Tibial nerve (tissue), 4 donors: ENCODE results near the gene JARID2. TPM values are rescaled to one million over a fixed set of nuclear protein-coding genes. Genes with fewer than 3 reads are reported as not detected.

ENCODE experiments used
- DNase-seq, 2 donors: peaks; one replicate each; pipeline ENCODE4 v3.0.0-alpha.2; 2019; ENCODE audit warnings: low spot score in 2 of 2
- H3K27ac ChIP-seq, 4 donors: fragments of 200-600 bp; sonication (generic) in 3 of 4; one replicate each; pipeline ENCODE4 v1.5.1; 2017 to 2019; ENCODE audit warnings: mild to moderate bottlenecking in 1 of 4
- H3K27me3 ChIP-seq, 2 donors: fragments of 200-600 bp; sonication (generic) in 1 of 2; one replicate each; pipeline versions ENCODE4 v1.5.1 to v1.6.0; 2017 to 2019
- H3K36me3 ChIP-seq, 3 donors: fragments of 200-600 bp; sonication (generic); one replicate each; pipeline ENCODE4 v1.5.1; 2018 to 2019
- H3K4me1 ChIP-seq, 4 donors: fragments of 200-600 bp; sonication (generic) in 3 of 4; one replicate each; pipeline ENCODE4 v1.5.1; 2017 to 2019
- H3K4me3 ChIP-seq, 4 donors: fragments of 200-600 bp; sonication (generic) in 3 of 4; one replicate each; pipeline ENCODE4 v1.5.1; 2017 to 2019; ENCODE audit warnings: mild to moderate bottlenecking in 1 of 4, moderate library complexity in 1 of 4
- H3K9me3 ChIP-seq, 4 donors: fragments of 200-600 bp; sonication (generic) in 3 of 4; one replicate each; pipeline ENCODE4 v1.5.1; 2017 to 2019
- CTCF ChIP-seq, 5 experiments: fragments of 200-600 bp in 3 of 5; fragments of 450-650 bp in 2 of 5; sonication (generic) in 3 of 5; IDR thresholded peaks; one replicate each; pipeline ENCODE4 v1.5.1; 2016 to 2019; ENCODE audit warnings: antibody characterized with exemption in 5 of 5, mild to moderate bottlenecking in 3 of 5, moderate library complexity in 2 of 5
- EP300 ChIP-seq, 2 donors: sonication (generic); formaldehyde crosslinking; IDR thresholded peaks; one replicate each; pipeline ENCODE4 v1.6.1; 2017; ENCODE audit warnings: antibody characterized with exemption in 2 of 2, mild to moderate bottlenecking in 1 of 2
- POLR2A ChIP-seq, 2 donors: fragments of 450-650 bp; IDR thresholded peaks; one replicate each; pipeline ENCODE4 v1.6.1; 2017; ENCODE audit warnings: antibody characterized with exemption in 2 of 2, mild to moderate bottlenecking in 2 of 2, moderate library complexity in 2 of 2
- WGBS, 2 donors: methylation state at CpG; one replicate each; pipeline ENCODE4 v1.1.5; 2018; 5-methylcytosine and 5-hydroxymethylcytosine counted together
- total RNA-seq, 4 donors: library from RNA; depleted of rRNA; stranded (reverse); fragments of >200 nt; gene quantifications; one replicate each; pipeline ENCODE4 v1.1.0, GENCODE V29; 2016

The JARID2 gene
- total RNA-seq, 4 donors from 2014 or later, result 9.0 to 26.1 (median 9.8) TPM

- H3K4me1 ChIP-seq, result peaks cover 0 to 67% (median 24%) of the 10 kb centered on the region in 4 donors
- DNase-seq, result no peak
- H3K4me3 ChIP-seq, result no peak overlapping the region
- WGBS, 2 donors, result 61 to 65% methylated on average over 3 of the region's 3 CpGs
- no peaks in the 10 kb centered on the region for H3K36me3 ChIP-seq
- H3K27ac ChIP-seq, result no peak overlapping the region
- no peak for TF ChIP-seq CTCF (IDR thresholded peaks at IDR 0.05)
- no peak for TF ChIP-seq EP300 (IDR thresholded peaks at IDR 0.05)
- TF ChIP-seq POLR2A (IDR thresholded peaks at IDR 0.05), result no peak
- H3K9me3 ChIP-seq, result no peaks in the 10 kb centered on the region
- H3K27me3 ChIP-seq, result no peaks in the 10 kb centered on the region
Measured at GRCh38 chr6:15283986-15284361, 38.1 kb downstream of the JARID2 start.

- no peak overlapping the region for H3K4me3 ChIP-seq
- peaks cover 0 to 67% (median 24%) of the 10 kb centered on the region in 4 donors for H3K4me1 ChIP-seq
- no peaks in the 10 kb centered on the region for H3K36me3 ChIP-seq
- no peaks in the 10 kb centered on the region for H3K9me3 ChIP-seq
- TF ChIP-seq POLR2A (IDR thresholded peaks at IDR 0.05) (no peak), CTCF (IDR thresholded peaks at IDR 0.05) (no peak), EP300 (IDR thresholded peaks at IDR 0.05) (no peak)
- no peak for DNase-seq
- H3K27me3 ChIP-seq, result no peaks in the 10 kb centered on the region
- 67 to 80% methylated on average over 1 of the region's 1 CpG for WGBS, 2 donors
- no peak overlapping the region for H3K27ac ChIP-seq
Measured at GRCh38 chr6:15284743-15285142, 38.9 kb downstream of the JARID2 start.

GRCh38 chr6:15285682-15286294 lies 39.9 kb downstream of the JARID2 start:
- TF ChIP-seq CTCF (IDR thresholded peaks at IDR 0.05), result no peak
- no peak for TF ChIP-seq EP300 (IDR thresholded peaks at IDR 0.05)
- no peak for TF ChIP-seq POLR2A (IDR thresholded peaks at IDR 0.05)
- no peaks in the 10 kb centered on the region for H3K9me3 ChIP-seq
- WGBS, 2 donors, result 84 to 86% methylated on average over 3 of the region's 3 CpGs
- H3K4me1 ChIP-seq, result peaks cover 0 to 61% (median 15%) of the 10 kb centered on the region in 4 donors
- H3K27ac ChIP-seq, result no peak overlapping the region
- no peak overlapping the region for H3K4me3 ChIP-seq
- H3K36me3 ChIP-seq, result no peaks in the 10 kb centered on the region
- DNase-seq, result no peak
- no peaks in the 10 kb centered on the region for H3K27me3 ChIP-seq

- WGBS, 2 donors, result 74 to 76% methylated on average over 6 of the region's 6 CpGs
- peaks cover 0 to 50% (median 9%) of the 10 kb centered on the region in 4 donors for H3K4me1 ChIP-seq
- DNase-seq, result no peak
Measured at GRCh38 chr6:15287670-15288375, 42.0 kb downstream of the JARID2 start.

More at GRCh38 chr6:15287670-15288375, 42.0 kb downstream of the JARID2 start:
- no peaks in the 10 kb centered on the region for H3K9me3 ChIP-seq
- H3K27ac ChIP-seq, result no peak overlapping the region
- TF ChIP-seq EP300 (IDR thresholded peaks at IDR 0.05) (no peak), CTCF (IDR thresholded peaks at IDR 0.05) (no peak), POLR2A (IDR thresholded peaks at IDR 0.05) (no peak)
- no peaks in the 10 kb centered on the region for H3K27me3 ChIP-seq
- H3K36me3 ChIP-seq, result no peaks in the 10 kb centered on the region
- H3K4me3 ChIP-seq, result no peak overlapping the region
